GM23248 (cell line): ENCODE results near the gene LGALS14. TPM values are rescaled to one million over a fixed set of nuclear protein-coding genes. Genes with fewer than 3 reads are reported as not detected.

Experiments used
- DNase-seq: peaks from one replicate; pipeline ENCODE4 v3.0.0-alpha.2; 2015
- H2AFZ ChIP-seq: fragments of 200-600 bp; sonication (generic); 2 replicates; pipeline ENCODE4 v1.6.1; 2016; ENCODE audit warnings: antibody characterized with exemption
- H3F3A ChIP-seq: fragments of 200-600 bp; sonication (generic); 2 replicates; pipeline ENCODE4 v1.6.1; 2016; ENCODE audit warnings: mild to moderate bottlenecking, antibody characterized with exemption, mixed run types; ENCODE audit not compliant: insufficient read depth
- H3K27ac ChIP-seq: fragments of 200-600 bp; sonication (generic); 2 replicates; pipeline ENCODE4 v1.5.1; 2016; ENCODE audit warnings: mild to moderate bottlenecking
- H3K27me3 ChIP-seq: fragments of 200-600 bp; sonication (generic); replicated peaks from 2 replicates; pipeline ENCODE4 v1.6.1; 2016; ENCODE audit warnings: mild to moderate bottlenecking; ENCODE audit not compliant: insufficient read depth
- H3K36me3 ChIP-seq: fragments of 200-600 bp; sonication (generic); 2 replicates; pipeline ENCODE4 v1.6.1; 2016; ENCODE audit warnings: low read depth, mild to moderate bottlenecking
- H3K4me1 ChIP-seq: fragments of 200-600 bp; sonication (generic); 2 replicates; pipeline ENCODE4 v1.6.1; 2016; ENCODE audit warnings: mild to moderate bottlenecking; ENCODE audit not compliant: insufficient read depth
- H3K4me2 ChIP-seq: fragments of 200-600 bp; sonication (generic); one replicate; pipeline ENCODE4 v1.6.1; 2016; ENCODE audit warnings: mild to moderate bottlenecking; ENCODE audit not compliant: unreplicated experiment
- H3K4me3 ChIP-seq: fragments of 200-600 bp; sonication (generic); 2 replicates; pipeline ENCODE4 v1.5.1; 2016; ENCODE audit warnings: mild to moderate bottlenecking
- H3K79me2 ChIP-seq: fragments of 200-600 bp; sonication (generic); 2 replicates; pipeline ENCODE4 v1.6.1; 2016; ENCODE audit warnings: mild to moderate bottlenecking; ENCODE audit not compliant: insufficient read depth
- H3K9ac ChIP-seq: fragments of 200-600 bp; sonication (generic); 2 replicates; pipeline ENCODE4 v1.6.1; 2016; ENCODE audit warnings: mild to moderate bottlenecking
- H3K9me2 ChIP-seq: fragments of 200-600 bp; sonication (generic); 2 replicates; pipeline ENCODE4 v1.6.1; 2016; ENCODE audit warnings: mixed run types, mild to moderate bottlenecking, moderate library complexity; ENCODE audit not compliant: insufficient read depth
- H3K9me3 ChIP-seq: fragments of 200-600 bp; sonication (generic); one replicate; pipeline ENCODE4 v1.6.1; 2017; ENCODE audit warnings: low read depth
- H4K20me1 ChIP-seq: fragments of 200-600 bp; sonication (generic); 2 replicates; pipeline ENCODE4 v1.6.0; 2016; ENCODE audit not compliant: insufficient read depth
- EZH2 ChIP-seq: fragments of 200-600 bp; sonication (generic); IDR thresholded peaks from 2 replicates; pipeline ENCODE4 v1.6.1; 2018; ENCODE audit warnings: antibody characterized with exemption, mild to moderate bottlenecking; ENCODE audit not compliant: insufficient read depth, poor library complexity, severe bottlenecking
- EZH2phosphoT487 ChIP-seq: fragments of 200-600 bp; sonication (generic); IDR thresholded peaks from 2 replicates; pipeline ENCODE4 v1.6.1; 2018; ENCODE audit warnings: antibody characterized with exemption, moderate library complexity, mild to moderate bottlenecking, low read depth; ENCODE audit not compliant: insufficient read depth
- WGBS, 2 experiments: methylation state at CpG; one replicate each; pipeline ENCODE4 v1.1.6; 2015 to 2017; ENCODE audit warnings: low lambda C conversion rate in 2 of 2, low coverage in 1 of 2; ENCODE audit errors: missing lambda C conversion rate in 2 of 2; 5-methylcytosine and 5-hydroxymethylcytosine counted together
- in situ Hi-C: fragments of 300-500 bp; cut with MboI; formaldehyde crosslinking; loops from 2 replicates; pipeline ENCODE4 v1.15.0; 2020
- polyA plus RNA-seq: library from polyadenylated mRNA; unstranded; fragments of >200 nt; fragmentation: Nextera tagmentation; extraction: Ambion mirVana; gene quantifications from 2 replicates; pipeline ENCODE4 v1.2.1, GENCODE V29; 2016
- total RNA-seq: library from RNA; depleted of rRNA; stranded (reverse); fragments of >200 nt; shearing (Covaris generic); gene quantifications from 2 replicates; pipeline ENCODE4 v1.2.3, GENCODE V29; 2014

Gene LGALS14
- total and polyA plus RNA-seq, 2 experiments from 2014 or later: not detected

GRCh38 chr19:39676004-39676403 is 28.3 kb upstream of the LGALS14 start:
- Histone ChIP-seq H3K4me2 (no peak overlapping the region), H3K27me3 (peaks cover 4% of the 10 kb centered on the region), H3K4me1 (no peaks in the 10 kb centered on the region), H3K27ac (no peak overlapping the region), H3K9me3 (no peaks in the 10 kb centered on the region), H3K79me2 (no peaks in the 10 kb centered on the region), H3K9me2 (no peaks in the 10 kb centered on the region), H3K4me3 (no peak overlapping the region), H4K20me1 (no peaks in the 10 kb centered on the region), H3K36me3 (no peaks in the 10 kb centered on the region), H3K9ac (no peak overlapping the region), H3F3A (no peaks in the 10 kb centered on the region), H2AFZ (no peak overlapping the region)
- 3 to 5% methylated on average over 3 of the region's 3 CpGs for WGBS, 2 experiments
- no peak for DNase-seq
- TF ChIP-seq EZH2phosphoT487 (no peak), EZH2 (no peak)
- in situ Hi-C loops: no loop called here

DNA sequence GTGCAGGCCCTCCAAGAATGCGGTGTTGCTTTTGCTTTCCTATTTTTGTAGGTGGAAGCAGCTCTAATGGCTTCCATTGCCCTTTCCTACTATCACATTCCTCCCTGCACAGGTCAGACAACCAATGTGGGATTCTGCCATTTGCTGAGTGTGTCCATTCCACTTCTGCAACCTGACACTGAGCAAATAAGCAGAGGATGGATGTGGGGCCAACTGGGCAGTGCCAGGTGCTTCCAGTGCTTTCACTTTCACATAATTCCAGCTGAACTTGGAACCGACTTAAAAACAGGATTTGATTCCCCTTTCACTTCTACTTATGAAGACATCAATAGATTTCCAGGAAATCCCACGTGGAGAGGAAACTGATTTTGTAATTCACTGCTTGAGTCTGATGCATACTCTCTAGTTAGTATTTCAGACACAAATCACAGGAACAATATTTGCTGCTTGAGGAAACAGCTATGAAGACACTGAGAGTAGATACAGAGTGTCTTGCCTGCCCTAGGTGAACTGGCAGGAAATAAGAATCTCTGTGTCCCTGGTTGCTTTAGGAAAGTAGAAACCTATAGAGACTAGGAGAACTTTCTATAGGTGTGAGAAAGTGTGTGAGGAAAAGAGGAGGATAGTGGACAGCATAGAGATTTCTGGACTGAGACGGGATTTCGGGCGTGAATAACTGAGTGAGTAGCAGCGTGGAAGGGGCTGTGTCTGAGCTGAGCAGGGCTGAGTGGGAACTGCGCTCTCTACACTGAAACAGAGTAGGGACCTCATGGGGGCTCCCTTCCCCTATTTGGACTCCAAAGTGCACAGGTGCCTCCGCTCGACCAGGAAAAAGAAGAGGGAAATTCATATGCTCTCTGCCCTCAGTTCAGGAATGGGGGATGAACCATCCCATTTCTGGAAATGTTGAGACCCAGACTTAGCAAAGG is 26.1 kb upstream of the LGALS14 start:
- TF ChIP-seq EZH2phosphoT487 (no peak), EZH2 (no peak)
- WGBS, 2 experiments: 29 to 32% methylated on average over 10 of the region's 10 CpGs
- H3K27ac ChIP-seq: no peak overlapping the region
- no peak overlapping the region for H3K9ac ChIP-seq
- no peak overlapping the region for H2AFZ ChIP-seq
- no peaks in the 10 kb centered on the region for H3K36me3 ChIP-seq
- in situ Hi-C loops: no loop called here
- H3K9me2 ChIP-seq: no peaks in the 10 kb centered on the region
- H3K79me2 ChIP-seq: no peaks in the 10 kb centered on the region
- peaks cover 4% of the 10 kb centered on the region; the same call in 1 of the 2 replicates for H3K27me3 ChIP-seq
- no peak overlapping the region for H3K4me2 ChIP-seq
- no peak for DNase-seq
- no peaks in the 10 kb centered on the region for H3K9me3 ChIP-seq
- H3F3A ChIP-seq: no peaks in the 10 kb centered on the region
- H4K20me1 ChIP-seq: no peaks in the 10 kb centered on the region
- no peak overlapping the region for H3K4me3 ChIP-seq
- H3K4me1 ChIP-seq: no peaks in the 10 kb centered on the region

DNA sequence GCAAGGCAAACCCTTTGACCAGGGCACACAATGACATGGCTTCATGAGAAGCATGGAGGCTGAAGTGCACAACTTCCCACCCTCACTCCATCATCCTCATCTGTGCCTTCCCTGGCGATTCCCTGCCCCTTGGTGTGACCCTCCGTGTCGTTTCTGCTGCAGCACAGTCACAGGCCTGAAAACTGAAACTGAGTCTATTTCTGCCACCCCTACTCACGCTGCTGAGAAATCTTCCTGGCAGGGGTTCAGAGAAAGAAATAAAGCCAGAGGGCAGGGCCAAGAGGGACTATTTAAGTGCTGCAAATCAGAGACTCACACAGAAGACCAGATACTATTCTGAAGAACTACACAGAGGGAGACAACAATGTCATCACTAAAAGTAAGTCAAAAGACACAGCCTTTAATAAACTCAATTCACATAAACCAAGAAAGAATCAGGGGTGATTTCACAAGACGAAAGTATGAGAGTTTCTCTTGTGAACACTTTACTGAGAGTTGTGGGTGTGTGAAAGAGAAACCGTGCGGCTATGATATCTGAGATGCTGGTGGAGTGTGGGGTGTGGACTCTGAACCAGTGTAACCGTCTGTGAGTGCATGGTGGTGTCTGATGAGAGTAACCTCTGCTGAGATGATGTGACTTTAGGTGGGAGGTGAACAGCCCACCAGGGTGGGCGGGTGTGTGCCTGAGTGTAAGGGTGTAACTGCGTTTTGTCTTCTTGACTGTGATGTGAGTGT is 25.1 kb upstream of the LGALS14 start:
- Histone ChIP-seq H3K36me3 (no peaks in the 10 kb centered on the region), H3K27ac (no peak overlapping the region), H2AFZ (no peak overlapping the region), H3K9me3 (no peaks in the 10 kb centered on the region), H4K20me1 (no peaks in the 10 kb centered on the region), H3K9me2 (no peaks in the 10 kb centered on the region), H3K4me1 (no peaks in the 10 kb centered on the region), H3K4me2 (no peak overlapping the region), H3K79me2 (no peaks in the 10 kb centered on the region), H3K27me3 (peaks cover 4% of the 10 kb centered on the region; the same call in 1 of the 2 replicates), H3K9ac (no peak overlapping the region), H3K4me3 (no peak overlapping the region), H3F3A (no peaks in the 10 kb centered on the region)
- WGBS, 2 experiments: 19 to 25% methylated on average over 10 of the region's 10 CpGs
- no peak for DNase-seq
- TF ChIP-seq EZH2 (no peak), EZH2phosphoT487 (no peak)
- in situ Hi-C loops: no loop called here

DNA sequence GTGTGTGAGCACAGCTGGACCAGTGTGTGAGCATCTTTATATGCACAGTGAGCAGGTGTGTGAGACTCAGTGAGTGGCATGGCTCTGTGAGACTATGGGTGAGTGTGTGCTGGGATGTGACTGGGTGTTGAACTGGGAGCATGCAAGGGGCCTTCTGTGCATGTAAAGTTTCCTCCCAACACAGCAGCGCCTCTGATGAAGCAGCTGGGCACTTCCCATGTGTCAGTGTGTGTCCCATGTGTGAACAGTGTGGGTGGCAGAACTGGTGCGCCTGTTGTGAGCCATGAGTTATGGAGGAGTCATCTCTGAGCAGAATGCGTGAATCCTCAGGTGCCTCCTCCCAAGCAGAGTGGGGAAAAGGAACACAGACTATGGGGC is 24.5 kb upstream of the LGALS14 start:
- Histone ChIP-seq H3K27me3 (0 out of 2 replicates have a peak, but pooled peaks cover 4% of the 10 kb centered on the region), H4K20me1 (no peaks in the 10 kb centered on the region), H3K79me2 (no peaks in the 10 kb centered on the region), H3K9ac (no peak overlapping the region), H3K4me3 (no peak overlapping the region), H3K27ac (no peak overlapping the region), H3K36me3 (no peaks in the 10 kb centered on the region), H3K4me2 (no peak overlapping the region), H2AFZ (no peak overlapping the region), H3K4me1 (no peaks in the 10 kb centered on the region), H3K9me3 (no peaks in the 10 kb centered on the region), H3K9me2 (no peaks in the 10 kb centered on the region), H3F3A (no peaks in the 10 kb centered on the region)
- in situ Hi-C loops: no loop called here
- TF ChIP-seq EZH2: no peak
- TF ChIP-seq EZH2phosphoT487: no peak
- 22 to 23% methylated on average over 3 of the region's 3 CpGs for WGBS, 2 experiments
- DNase-seq: no peak
